A549 (cell line): ENCODE results near the gene PVRIG. TPM values are rescaled to one million over a fixed set of nuclear protein-coding genes. Genes with fewer than 3 reads are reported as not detected.
"Not testable (repeated sequence)": the region's sequence is repeated elsewhere in the genome, so short reads cannot be mapped to it uniquely, and the experiment has no call there.

ENCODE experiments used
- ATAC-seq, 2 experiments: fragments of 200-7000 bp in 1 of 2; fragments of >200 bp in 1 of 2; cut with Nextera tagmentation in 1 of 2; cut with Tn5 transposase in 1 of 2; 3 replicates each; pipeline versions ENCODE4 v1.8.0 to v1.9.1; 2018 to 2020; ENCODE audit warnings: mild to moderate bottlenecking in 1 of 2, moderate library complexity in 1 of 2
- CTCF ChIA-PET: fragments of 300-600 bp; sonication (Branson Sonifier 250); formaldehyde crosslinking; extraction: SDS; loops from one replicate; lab custom pipeline; 2021; ENCODE audit warnings: antibody characterized with exemption, inconsistent platforms; lab: Yijun Ruan, JAX
- POLR2A ChIA-PET: fragments of 350-600 bp; formaldehyde crosslinking; extraction: SDS; loops from one replicate; lab custom pipeline; 2021; ENCODE audit warnings: antibody characterized with exemption, inconsistent platforms; lab: Yijun Ruan, JAX
- DNase-seq, 2 experiments: peaks; one replicate each; pipeline versions ENCODE4 v3.0.0 to v3.0.0-alpha.2; 2011 to 2016; ENCODE audit warnings: low read depth in 1 of 2, low spot score in 1 of 2
- FAIRE-seq: peaks from 2 replicates; lab custom pipeline; 2011; peaks lifted over from hg19 to GRCh38; lab: Jason Lieb, UNC
- H3K27ac ChIP-seq, 2 experiments: fragments of >200 bp; sonication (Bioruptor Twin); formaldehyde crosslinking; 3 replicates each; pipeline ENCODE4 v1.5.1; 2016 to 2017
- H3K4me1 ChIP-seq: fragments of >200 bp; sonication (Bioruptor Twin); formaldehyde crosslinking; 3 replicates; pipeline ENCODE4 v1.6.1; 2016
- H3K4me2 ChIP-seq: fragments of >200 bp; sonication (Bioruptor Twin); formaldehyde crosslinking; 3 replicates; pipeline ENCODE4 v1.6.1; 2016
- H3K4me3 ChIP-seq: fragments of >200 bp; sonication (Bioruptor Twin); formaldehyde crosslinking; 3 replicates; pipeline ENCODE4 v1.5.1; 2016
- H3K9me3 ChIP-seq: fragments of >200 bp; sonication (Bioruptor Twin); formaldehyde crosslinking; 3 replicates; pipeline ENCODE4 v1.6.1; 2016
- ATOH8 ChIP-seq: fragments of 250-450 bp; sonication (Bioruptor Pico); IDR thresholded peaks from 2 replicates; pipeline ENCODE4 v1.5.0; 2020; ENCODE audit warnings: low read depth, mild to moderate bottlenecking, moderate library complexity
- BHLHE40 ChIP-seq: IDR thresholded peaks from 2 replicates; pipeline ENCODE4 v1.6.1; 2012; ENCODE audit warnings: low read depth, low read length, inconsistent platforms
- CEBPB ChIP-seq, 2 experiments: fragments of >200 bp in 1 of 2; sonication (Bioruptor Twin) in 1 of 2; formaldehyde crosslinking in 1 of 2; IDR thresholded peaks; 2 replicates each; pipeline ENCODE4 v1.6.1; 2012 to 2016
- CHD4 ChIP-seq: fragments of 200-600 bp; sonication (generic); IDR thresholded peaks from 2 replicates; pipeline ENCODE4 v1.6.1; 2016; ENCODE audit warnings: antibody characterized with exemption, mild to moderate bottlenecking, borderline replicate concordance
- E2F6 ChIP-seq: IDR thresholded peaks from 2 replicates; pipeline ENCODE4 v1.6.1; 2012; ENCODE audit warnings: low read depth, borderline replicate concordance
- EHF ChIP-seq: fragments of 250-450 bp; sonication (Bioruptor Pico); IDR thresholded peaks from 2 replicates; pipeline ENCODE4 v1.5.0; 2020; ENCODE audit warnings: mild to moderate bottlenecking
- ELK1 ChIP-seq: fragments of 150-350 bp; IDR thresholded peaks from 2 replicates; pipeline ENCODE4 v1.6.1; 2014; ENCODE audit warnings: low read depth, mild to moderate bottlenecking, low read length
- EP300 ChIP-seq, 2 experiments: fragments of >200 bp; sonication (Bioruptor Twin); formaldehyde crosslinking; IDR thresholded peaks; 2 replicates in 1 of 2; 3 replicates in 1 of 2; pipeline ENCODE4 v1.6.1; 2016 to 2017
- FOSL2 ChIP-seq, 2 experiments: fragments of 450-650 bp in 1 of 2; fragments of >200 bp in 1 of 2; sonication (Bioruptor Twin) in 1 of 2; formaldehyde crosslinking; IDR thresholded peaks; 2 replicates each; pipeline versions ENCODE4 v1.5.0 to v1.6.1; 2016 to 2020; ENCODE audit warnings: mild to moderate bottlenecking in 1 of 2, moderate library complexity in 1 of 2
- HDAC2 ChIP-seq: fragments of 200-600 bp; sonication (generic); IDR thresholded peaks from 2 replicates; pipeline ENCODE4 v1.6.1; 2016
- HES2 ChIP-seq: fragments of >200 bp; sonication (Bioruptor Twin); formaldehyde crosslinking; IDR thresholded peaks from 2 replicates; pipeline ENCODE4 v1.6.1; 2016
- HOXA7 ChIP-seq: fragments of 250-450 bp; sonication (Bioruptor Pico); IDR thresholded peaks from 2 replicates; pipeline ENCODE4 v1.5.0; 2020; ENCODE audit warnings: mild to moderate bottlenecking, moderate library complexity
- HOXB13 ChIP-seq: fragments of 250-450 bp; sonication (Bioruptor Pico); IDR thresholded peaks from 2 replicates; pipeline ENCODE4 v1.5.0; 2020; ENCODE audit warnings: low read depth, mild to moderate bottlenecking, moderate library complexity
- JUNB ChIP-seq: fragments of >200 bp; sonication (Bioruptor Twin); formaldehyde crosslinking; IDR thresholded peaks from 2 replicates; pipeline ENCODE4 v1.6.1; 2016
- MAX ChIP-seq: IDR thresholded peaks from 2 replicates; pipeline ENCODE4 v1.6.1; 2012
- MYC ChIP-seq: IDR thresholded peaks from 2 replicates; pipeline ENCODE4 v1.6.1; 2012; ENCODE audit warnings: mild to moderate bottlenecking, inconsistent platforms, low read length, improper control_type of control experiment, borderline replicate concordance
- NPAS2 ChIP-seq: fragments of 250-450 bp; sonication (Bioruptor Pico); IDR thresholded peaks from 2 replicates; pipeline ENCODE4 v1.8.0; 2022; ENCODE audit warnings: mild to moderate bottlenecking, moderate library complexity, borderline replicate concordance
- PBX3 ChIP-seq: IDR thresholded peaks from 2 replicates; pipeline ENCODE4 v1.6.1; 2012
- PHF8 ChIP-seq: fragments of 200-600 bp; sonication (generic); IDR thresholded peaks from 2 replicates; pipeline ENCODE4 v1.6.1; 2016; ENCODE audit warnings: low read depth, mild to moderate bottlenecking, antibody characterized with exemption, moderate library complexity, borderline replicate concordance
- POLR2A ChIP-seq: IDR thresholded peaks from 2 replicates; pipeline ENCODE4 v1.6.1; 2012; ENCODE audit warnings: mild to moderate bottlenecking, low read length
- RAD21 ChIP-seq, 2 experiments: fragments of >200 bp in 1 of 2; sonication (Bioruptor Twin) in 1 of 2; formaldehyde crosslinking in 1 of 2; IDR thresholded peaks in 1 of 2; conservative IDR thresholded peaks in 1 of 2; 2 replicates in 1 of 2; 3 replicates in 1 of 2; pipeline ENCODE4 v1.6.1; 2012 to 2018; ENCODE audit warnings: inconsistent platforms in 1 of 2
- RARB ChIP-seq: fragments of 250-450 bp; sonication (Bioruptor Pico); IDR thresholded peaks from 2 replicates; pipeline ENCODE4 v1.8.0; 2021; ENCODE audit warnings: mild to moderate bottlenecking, moderate library complexity
- SMC3 ChIP-seq: fragments of >200 bp; sonication (Bioruptor Twin); formaldehyde crosslinking; IDR thresholded peaks from 3 replicates; pipeline ENCODE4 v1.6.1; 2018; ENCODE audit warnings: inconsistent platforms
- USF2 ChIP-seq: fragments of 450-650 bp; IDR thresholded peaks from 2 replicates; pipeline ENCODE4 v1.6.1; 2014; ENCODE audit warnings: antibody characterized with exemption
- ZC3H11A ChIP-seq: fragments of 450-650 bp; IDR thresholded peaks from 2 replicates; pipeline ENCODE4 v1.6.1; 2014; ENCODE audit warnings: antibody characterized with exemption, mild to moderate bottlenecking
- WGBS: methylation state at CpG from one replicate; pipeline ENCODE4 v1.1.6; 2017; ENCODE audit errors: missing lambda C conversion rate; 5-methylcytosine and 5-hydroxymethylcytosine counted together
- polyA plus RNA-seq, 4 experiments: library from polyadenylated mRNA; depleted of rRNA in 3 of 4; stranded (reverse); fragments of >200 nt; fragmentation: RNase III in 1 of 4; extraction: RNeasy Plus Mini Kit Qiagen cat#74134 plus additional on column Dnase treatment in 1 of 4; gene quantifications; 2 replicates in 3 of 4; 3 replicates in 1 of 4; pipeline ENCODE4 v1.2.3, GENCODE V29; 2011 to 2017

Gene PVRIG
- polyA plus RNA-seq, 2 of the 4 experiments (the other 2 are of a cell fraction): not detected

- CTCF ChIA-PET: interaction anchor here (1.1 kb wide), 1 partner anchor 9 kb away, joined by 3 read pairs; no protein-coding TSS in a partner anchor
Measured at GRCh38 chr7:100246121-100246864, 26.5 kb downstream of the PVRIG start.

GRCh38 chr7:100246865-100247137, 27.1 kb downstream of the PVRIG start:
- ChIA-PET CTCF (interaction anchor here (0.9 to 1.2 kb wide), 4 partner anchors 8 to 387 kb away, joined by 3 to 4 read pairs (median 4); no protein-coding TSS in a partner anchor), POLR2A (interaction anchor here (0.5 to 1.0 kb wide), 2 partner anchors 108 to 182 kb away, joined by 3 to 5 read pairs; partner anchors contain the start of gene MEPCE)
- FAIRE-seq, H3K4me3 ChIP-seq, ATAC-seq, H3K9me3 ChIP-seq, DNase-seq: not testable (repeated sequence)
- TF ChIP-seq CEBPB (IDR thresholded peaks at IDR 0.05): peak; percentile 43 to 83; a peak in 3 of 4 replicates
- Histone ChIP-seq H3K4me1 (peaks cover 78% of the 10 kb centered on the region), H3K27ac (peak overlapping the region; percentile 86 to 96), H3K4me2 (peak overlapping the region; percentile 75)
- WGBS: 37% methylated on average over 9 of the region's 9 CpGs

More at GRCh38 chr7:100246121-100246864, 26.5 kb downstream of the PVRIG start:
- 26% methylated on average over 15 of the region's 15 CpGs for WGBS
- POLR2A ChIA-PET; H3K9me3 ChIP-seq; H3K4me3 ChIP-seq; FAIRE-seq; TF ChIP-seq FOSL2 (IDR thresholded peaks at IDR 0.05): not testable (repeated sequence)
- ATAC-seq (peak; percentile 73 to 75), DNase-seq (peak; percentile 44 to 94)
- Histone ChIP-seq H3K4me1 (peaks cover 78% of the 10 kb centered on the region), H3K4me2 (peak overlapping the region; percentile 75), H3K27ac (peak overlapping the region; percentile 86 to 96)
- TF ChIP-seq HOXB13 (0 out of 2 replicates have a peak, but pooled peaks have one; percentile 30), FOSL2 (CRISPR knock-in tag; IDR thresholded peaks at IDR 0.05) (peak; percentile 8; the same call in 1 of the 2 replicates), MAX (peak; percentile 57), MYC (0 out of 2 replicates have a peak, but pooled peaks have one; percentile 50)

GRCh38 chr7:100247152-100247757, 27.5 kb downstream of the PVRIG start:
- CTCF ChIA-PET: interaction anchor here (0.9 to 1.2 kb wide), 4 partner anchors 8 to 387 kb away, joined by 3 to 4 read pairs (median 4); no protein-coding TSS in a partner anchor
- TF ChIP-seq SMC3: no peak
- 0 out of 2 replicates have a peak, but pooled peaks have one; percentile 20 for TF ChIP-seq RARB (CRISPR knock-in tag)
- TF ChIP-seq PBX3: peak; percentile 80; the same call in 1 of the 2 replicates
- TF ChIP-seq CHD4: no peak; the same call in 1 of the 2 replicates
- TF ChIP-seq ATOH8 (CRISPR knock-in tag): no peak
- no peak for TF ChIP-seq NPAS2 (CRISPR knock-in tag)
- no peak for TF ChIP-seq HOXA7 (CRISPR knock-in tag)
- TF ChIP-seq ELK1: no peak
- no peak for TF ChIP-seq E2F6
- no peak for TF ChIP-seq POLR2A
- no peak for TF ChIP-seq ZC3H11A
- peak; percentile 46 to 65; a peak in 2 of 5 replicates for TF ChIP-seq EP300 (IDR thresholded peaks at IDR 0.05)
- TF ChIP-seq USF2: no peak
- TF ChIP-seq HES2: no peak
- no peak for TF ChIP-seq PHF8
- no peak for TF ChIP-seq EHF (CRISPR knock-in tag)
- no peak for TF ChIP-seq BHLHE40
- TF ChIP-seq RAD21 (conservative IDR thresholded peaks at IDR 0.05 in 1 of 2, IDR thresholded peaks at IDR 0.05 in 1 of 2): peak in 1 of 2 experiments; percentile 18; a peak in 3 of 5 replicates
- peak; percentile 76; the same call in 1 of the 2 replicates for TF ChIP-seq HDAC2
- peak; percentile 71 for TF ChIP-seq JUNB

More at GRCh38 chr7:100247152-100247757, 27.5 kb downstream of the PVRIG start:
- peak overlapping the region; percentile 86 to 96 for H3K27ac ChIP-seq
- DNase-seq (peak; percentile 95 to 97), FAIRE-seq (no peak), ATAC-seq (peak; percentile 92 to 93)
- H3K4me2 ChIP-seq: peak overlapping the region; percentile 75
- WGBS: 15% methylated on average over 10 of the region's 11 CpGs
- no peak overlapping the region for H3K4me3 ChIP-seq
- H3K9me3 ChIP-seq: no peaks in the 10 kb centered on the region
- H3K4me1 ChIP-seq: peaks cover 75% of the 10 kb centered on the region
- POLR2A ChIA-PET: interaction anchor here (0.5 to 1.0 kb wide), 2 partner anchors 107 to 182 kb away, joined by 3 to 5 read pairs; partner anchors contain the start of gene MEPCE
